OCI-M2 (cell line): ENCODE data around the gene MED4.
A peak's percentile ranks its signal among the peaks of the same experiment; 100 is the strongest.

Experiments used
- DNase-seq: peaks from one replicate; lab custom pipeline; 2025; ENCODE audit not compliant: unreplicated experiment; lab: John Stamatoyannopoulos, UW

Gene MED4

DNA sequence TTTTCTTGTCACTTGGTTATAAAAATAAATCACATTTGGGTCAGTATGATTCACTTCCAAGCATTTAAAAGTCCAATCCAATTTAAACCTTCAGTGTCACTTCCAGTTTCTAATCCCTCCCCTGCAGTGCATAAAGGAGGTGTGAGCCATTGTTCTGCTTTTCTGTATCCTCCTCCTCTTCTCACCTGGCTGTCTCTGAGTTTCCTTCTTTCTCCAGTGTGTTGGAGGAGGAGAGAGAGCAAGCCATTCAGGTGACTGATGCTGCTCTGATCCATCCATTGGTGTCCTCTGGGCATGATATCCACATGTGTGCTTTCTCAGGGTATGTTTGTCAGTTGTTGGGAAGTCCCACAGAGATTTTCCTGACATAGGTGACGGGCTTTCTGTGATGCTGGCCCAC is 56.1 kb downstream of the MED4 start:
- no peak for DNase-seq

DNA sequence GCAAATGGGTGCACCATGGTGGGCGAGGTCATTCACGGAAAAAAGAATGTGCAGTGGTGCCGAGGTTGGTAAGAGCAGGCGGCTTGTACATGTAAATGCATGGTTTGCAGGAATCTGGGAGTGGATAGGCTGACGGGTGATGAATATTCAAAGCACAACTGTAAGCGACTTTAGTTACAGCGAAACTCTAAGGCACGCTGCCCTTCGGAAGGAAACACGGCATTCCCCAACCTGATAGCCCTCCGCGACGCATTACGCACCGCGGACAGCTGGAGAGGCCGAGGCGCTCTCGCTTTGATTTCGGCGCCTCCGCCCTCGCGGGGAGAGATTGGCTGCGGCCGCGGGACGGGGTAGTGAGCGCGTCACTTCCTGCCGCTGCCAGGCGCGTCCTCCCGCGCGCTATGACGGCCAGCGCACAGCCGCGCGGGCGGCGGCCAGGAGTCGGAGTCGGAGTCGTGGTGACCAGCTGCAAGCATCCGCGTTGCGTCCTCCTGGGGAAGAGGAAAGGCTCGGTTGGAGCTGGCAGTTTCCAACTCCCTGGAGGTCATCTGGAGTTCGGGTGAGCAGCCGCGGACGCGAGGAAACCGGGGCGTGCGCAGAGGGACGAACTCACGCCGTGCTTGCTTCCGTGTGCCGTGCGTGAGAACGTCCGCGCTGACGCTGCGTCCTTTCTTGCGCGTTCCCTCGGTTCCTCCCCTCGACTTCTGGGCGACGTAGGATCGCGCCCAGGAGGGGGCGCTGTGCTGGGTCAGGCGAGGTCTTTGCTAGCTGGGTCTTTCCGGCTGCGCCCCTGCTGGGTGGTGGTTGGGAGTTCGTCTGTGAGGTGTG is 57.3 kb downstream of the MED4 start, which contains the start of gene NUDT15:
NUDT15 (plus strand) TSS at position 381 of the 828 bp plus-strand sequence; CDS start at position 402, 21 bp downstream.
- peak; percentile 58 for DNase-seq

DNA sequence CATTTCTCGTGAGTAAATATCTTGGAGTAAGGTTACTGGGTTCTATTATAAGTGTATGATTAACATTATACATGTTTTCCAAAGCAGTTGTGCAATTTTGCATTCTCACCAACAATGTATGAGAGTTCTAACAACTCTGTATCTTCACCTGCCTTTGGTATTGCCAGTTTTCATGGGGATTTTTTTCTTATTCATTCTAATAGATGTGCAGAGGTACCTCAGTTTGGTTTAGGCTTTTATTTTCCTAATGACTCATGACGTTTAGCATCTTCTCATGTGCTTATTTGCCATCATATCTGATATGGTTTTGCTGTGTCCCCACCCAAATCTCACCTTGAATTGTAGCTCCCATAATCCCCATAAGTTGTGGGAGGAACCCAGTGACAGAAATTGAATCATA is 65.0 kb downstream of the MED4 start:
- no peak for DNase-seq

DNA sequence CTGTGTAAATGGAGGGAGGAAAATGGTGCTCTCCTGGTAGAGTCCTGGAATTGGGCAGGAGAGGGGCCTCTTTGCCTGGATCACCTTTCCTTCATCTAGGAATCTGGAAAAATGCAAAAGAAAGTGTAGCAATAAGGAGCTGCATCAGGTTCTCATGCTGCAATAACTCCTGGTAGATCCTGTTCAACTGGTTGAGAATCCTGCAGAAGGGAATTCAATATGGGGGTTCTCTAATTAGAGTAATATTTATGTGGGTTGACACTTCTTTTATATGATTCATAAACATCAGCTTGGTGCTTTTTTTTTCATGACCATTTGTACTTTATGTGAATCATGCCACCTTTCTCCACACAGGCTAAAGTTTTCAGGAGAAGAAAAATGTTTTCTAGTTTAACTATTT is 66.8 kb downstream of the MED4 start:
- DNase-seq = no peak
